Vagina (tissue), 2 donors: ENCODE data around the gene UNC13B.

Source experiments
- POLR2A ChIP-seq, 2 donors: fragments of 450-650 bp; IDR thresholded peaks; one replicate each; pipeline ENCODE4 v1.6.1; 2017; ENCODE audit warnings: antibody characterized with exemption in 2 of 2, mild to moderate bottlenecking in 2 of 2, moderate library complexity in 2 of 2
- POLR2AphosphoS5 ChIP-seq, 2 donors: sonication (generic); formaldehyde crosslinking; IDR thresholded peaks; one replicate each; pipeline ENCODE4 v1.9.0; 2017; ENCODE audit warnings: antibody characterized with exemption in 2 of 2, mild to moderate bottlenecking in 2 of 2, low read depth in 1 of 2; ENCODE audit not compliant: insufficient read depth in 1 of 2
- TF ChIP-seq, protein P1 (sequence below), 3 experiments: fragments of 450-650 bp in 2 of 3; fragments of 200-600 bp in 1 of 3; sonication (generic) in 1 of 3; IDR thresholded peaks; one replicate each; pipeline ENCODE4 v1.5.1; 2017 to 2019; ENCODE audit warnings: antibody characterized with exemption in 3 of 3, mild to moderate bottlenecking in 2 of 3, moderate library complexity in 2 of 3

DNA sequence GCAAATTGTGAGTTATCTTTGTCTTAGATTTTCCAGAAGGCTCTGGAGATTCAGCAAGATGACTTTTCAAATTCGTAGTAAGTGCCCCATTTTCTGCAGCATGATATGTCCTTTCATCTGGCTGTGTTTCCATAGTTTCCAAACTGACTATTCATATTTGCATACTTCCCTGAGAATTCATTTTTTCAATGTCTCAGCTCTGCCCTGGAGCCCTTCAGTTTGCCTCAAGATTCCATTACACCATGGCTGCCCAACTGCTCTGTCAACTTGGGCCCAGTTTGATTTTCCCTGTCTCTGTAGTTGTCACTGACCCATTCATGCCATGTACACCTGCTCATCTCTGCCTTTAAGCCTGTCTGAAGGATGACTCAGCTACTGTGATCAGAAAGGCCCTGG, 233.9 kb downstream of the UNC13B start:
- TF ChIP-seq, protein P1, sequence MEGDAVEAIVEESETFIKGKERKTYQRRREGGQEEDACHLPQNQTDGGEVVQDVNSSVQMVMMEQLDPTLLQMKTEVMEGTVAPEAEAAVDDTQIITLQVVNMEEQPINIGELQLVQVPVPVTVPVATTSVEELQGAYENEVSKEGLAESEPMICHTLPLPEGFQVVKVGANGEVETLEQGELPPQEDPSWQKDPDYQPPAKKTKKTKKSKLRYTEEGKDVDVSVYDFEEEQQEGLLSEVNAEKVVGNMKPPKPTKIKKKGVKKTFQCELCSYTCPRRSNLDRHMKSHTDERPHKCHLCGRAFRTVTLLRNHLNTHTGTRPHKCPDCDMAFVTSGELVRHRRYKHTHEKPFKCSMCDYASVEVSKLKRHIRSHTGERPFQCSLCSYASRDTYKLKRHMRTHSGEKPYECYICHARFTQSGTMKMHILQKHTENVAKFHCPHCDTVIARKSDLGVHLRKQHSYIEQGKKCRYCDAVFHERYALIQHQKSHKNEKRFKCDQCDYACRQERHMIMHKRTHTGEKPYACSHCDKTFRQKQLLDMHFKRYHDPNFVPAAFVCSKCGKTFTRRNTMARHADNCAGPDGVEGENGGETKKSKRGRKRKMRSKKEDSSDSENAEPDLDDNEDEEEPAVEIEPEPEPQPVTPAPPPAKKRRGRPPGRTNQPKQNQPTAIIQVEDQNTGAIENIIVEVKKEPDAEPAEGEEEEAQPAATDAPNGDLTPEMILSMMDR (IDR thresholded peaks at IDR 0.05): no peak
- TF ChIP-seq POLR2AphosphoS5 (IDR thresholded peaks at IDR 0.05; ENCODE audit: insufficient read depth in 1 of 2, low read depth in 1 of 2): no peak
- no peak for TF ChIP-seq POLR2A (IDR thresholded peaks at IDR 0.05)
